Keratinocyte (primary cell): Measurements from ENCODE around the gene NGEF. TPM values are rescaled to one million over a fixed set of nuclear protein-coding genes. Genes with fewer than 3 reads are reported as not detected.

Source experiments
- DNase-seq: peaks from one replicate; pipeline ENCODE4 v3.0.0-alpha.2; 2011; ENCODE audit warnings: low read depth, missing footprints, low spot score
- FAIRE-seq: peaks from 2 replicates; lab custom pipeline; 2011; peaks lifted over from hg19 to GRCh38; lab: Jason Lieb, UNC
- H2AFZ ChIP-seq: 2 replicates; pipeline ENCODE4 v1.6.0; 2012; ENCODE audit warnings: low read length, control low read depth, inconsistent platforms; ENCODE audit not compliant: control insufficient read depth
- H3K27ac ChIP-seq: 2 replicates; pipeline ENCODE4 v1.5.1; 2011; ENCODE audit warnings: low read length; ENCODE audit not compliant: control insufficient read depth, insufficient read depth
- H3K27me3 ChIP-seq: 3 replicates; pipeline ENCODE4 v1.6.0; 2011; ENCODE audit warnings: low read length; ENCODE audit not compliant: control insufficient read depth, insufficient read depth; ENCODE audit errors: extremely low read depth
- H3K36me3 ChIP-seq, 2 experiments: 2 replicates in 1 of 2; 3 replicates in 1 of 2; pipeline ENCODE4 v1.5.1; 2011; ENCODE audit warnings: low read length in 2 of 2, mild to moderate bottlenecking in 1 of 2; ENCODE audit not compliant: control insufficient read depth in 2 of 2, insufficient read depth in 2 of 2; ENCODE audit errors: extremely low read depth in 1 of 2
- H3K4me1 ChIP-seq: 3 replicates; pipeline ENCODE4 v1.5.1; 2011; ENCODE audit warnings: low read length; ENCODE audit not compliant: control insufficient read depth, insufficient read depth; ENCODE audit errors: extremely low read depth
- H3K4me2 ChIP-seq: 3 replicates; pipeline ENCODE4 v1.6.0; 2011; ENCODE audit warnings: low read depth, low read length; ENCODE audit not compliant: control insufficient read depth, insufficient read depth; ENCODE audit errors: extremely low read depth
- H3K4me3 ChIP-seq, 3 experiments: fragments of 200-600 bp in 1 of 3; sonication (generic) in 1 of 3; 2 replicates in 2 of 3; 3 replicates in 1 of 3; pipeline ENCODE4 v1.5.1; 2011 to 2016; ENCODE audit warnings: low read length in 3 of 3, mild to moderate bottlenecking in 3 of 3, control low read depth in 2 of 3, inconsistent platforms in 1 of 3, low read depth in 1 of 3, mixed read lengths in 1 of 3, mixed run types in 1 of 3, moderate library complexity in 1 of 3; ENCODE audit not compliant: control insufficient read depth in 2 of 3, insufficient read depth in 2 of 3; ENCODE audit errors: extremely low read depth in 1 of 3
- H3K79me2 ChIP-seq: 2 replicates; pipeline ENCODE4 v1.6.0; 2012; ENCODE audit warnings: low read length; ENCODE audit not compliant: control insufficient read depth, insufficient read depth
- H3K9ac ChIP-seq: 3 replicates; pipeline ENCODE4 v1.6.0; 2011; ENCODE audit warnings: low read length; ENCODE audit not compliant: control insufficient read depth, insufficient read depth; ENCODE audit errors: extremely low read depth
- H3K9me1 ChIP-seq: 3 replicates; pipeline ENCODE4 v1.6.0; 2011; ENCODE audit warnings: low read length; ENCODE audit not compliant: control insufficient read depth, insufficient read depth; ENCODE audit errors: extremely low read depth
- H3K9me3 ChIP-seq: 2 replicates; pipeline ENCODE4 v1.5.1; 2012; ENCODE audit warnings: low read depth, low read length; ENCODE audit not compliant: control insufficient read depth
- H4K20me1 ChIP-seq: 3 replicates; pipeline ENCODE4 v1.6.0; 2011; ENCODE audit warnings: low read length; ENCODE audit not compliant: control insufficient read depth, insufficient read depth; ENCODE audit errors: extremely low read depth
- CTCF ChIP-seq, 3 experiments: IDR thresholded peaks in 1 of 3; conservative IDR thresholded peaks in 1 of 3; optimal IDR thresholded peaks in 1 of 3; 2 replicates in 2 of 3; 3 replicates in 1 of 3; pipeline versions ENCODE3 to v1.5.1; 2011; ENCODE audit warnings: low read length in 3 of 3, mild to moderate bottlenecking in 3 of 3, moderate library complexity in 2 of 3, control low read depth in 1 of 3, inconsistent platforms in 1 of 3; ENCODE audit not compliant: insufficient read depth in 2 of 3; ENCODE audit errors: extremely low read depth in 1 of 3
- EZH2 ChIP-seq: IDR thresholded peaks from one replicate; pipeline ENCODE4 v1.6.1; 2012; ENCODE audit warnings: inconsistent platforms, mild to moderate bottlenecking, low read length, moderate library complexity
- dilution Hi-C: fragments of 300-500 bp; cut with MboI; formaldehyde crosslinking; loops from one replicate; pipeline ENCODE4 v1.7.0; 2020; ENCODE audit warnings: low sequenced_read_pairs; ENCODE audit not compliant: extremely low pct_ligation_motif_present
- polyA plus RNA-seq, 5 experiments: library from polyadenylated mRNA; depleted of rRNA in 3 of 5; stranded (reverse) in 3 of 5; stranded (forward) in 1 of 5; unstranded in 1 of 5; fragments of >200 nt; gene quantifications; 1 replicate in 1 of 5; 2 replicates in 3 of 5; 3 replicates in 1 of 5; pipeline versions ENCODE4 v1.2.1 to v1.2.3, GENCODE V29; 2011 to 2012; ENCODE audit warnings: missing spikeins in 2 of 5, low read depth in 1 of 5, low replicate concordance in 1 of 5

Gene NGEF
- polyA plus RNA-seq, 1 donor (not counting 4 experiments of a cell fraction or from before 2014, with no cell fraction given), result 0.17 TPM

- Histone ChIP-seq H3K27me3 (peaks cover 11% of the 10 kb centered on the region), H3K4me2 (no peak overlapping the region), H3K9me1 (no peaks in the 10 kb centered on the region), H2AFZ (no peak overlapping the region), H3K27ac (no peak overlapping the region), H3K4me3 (no peak overlapping the region), H3K9me3 (no peaks in the 10 kb centered on the region), H3K4me1 (no peaks in the 10 kb centered on the region), H4K20me1 (no peaks in the 10 kb centered on the region), H3K9ac (no peak overlapping the region), H3K79me2 (no peaks in the 10 kb centered on the region), H3K36me3 (no peaks in the 10 kb centered on the region)
- DNase-seq (no peak), FAIRE-seq (no peak)
- TF ChIP-seq EZH2 (no peak), CTCF (optimal IDR thresholded peaks at IDR 0.05 in 1 of 3, IDR thresholded peaks at IDR 0.05 in 1 of 3, conservative IDR thresholded peaks at IDR 0.05 in 1 of 3; ENCODE audit: extremely low read depth in 1 of 3, insufficient read depth in 2 of 3, low read length in 3 of 3) (no peak)
- dilution Hi-C loops, result no loop called here
Measured at GRCh38 chr2:233003658-233004555, 9.1 kb downstream of the NGEF start.

DNA sequence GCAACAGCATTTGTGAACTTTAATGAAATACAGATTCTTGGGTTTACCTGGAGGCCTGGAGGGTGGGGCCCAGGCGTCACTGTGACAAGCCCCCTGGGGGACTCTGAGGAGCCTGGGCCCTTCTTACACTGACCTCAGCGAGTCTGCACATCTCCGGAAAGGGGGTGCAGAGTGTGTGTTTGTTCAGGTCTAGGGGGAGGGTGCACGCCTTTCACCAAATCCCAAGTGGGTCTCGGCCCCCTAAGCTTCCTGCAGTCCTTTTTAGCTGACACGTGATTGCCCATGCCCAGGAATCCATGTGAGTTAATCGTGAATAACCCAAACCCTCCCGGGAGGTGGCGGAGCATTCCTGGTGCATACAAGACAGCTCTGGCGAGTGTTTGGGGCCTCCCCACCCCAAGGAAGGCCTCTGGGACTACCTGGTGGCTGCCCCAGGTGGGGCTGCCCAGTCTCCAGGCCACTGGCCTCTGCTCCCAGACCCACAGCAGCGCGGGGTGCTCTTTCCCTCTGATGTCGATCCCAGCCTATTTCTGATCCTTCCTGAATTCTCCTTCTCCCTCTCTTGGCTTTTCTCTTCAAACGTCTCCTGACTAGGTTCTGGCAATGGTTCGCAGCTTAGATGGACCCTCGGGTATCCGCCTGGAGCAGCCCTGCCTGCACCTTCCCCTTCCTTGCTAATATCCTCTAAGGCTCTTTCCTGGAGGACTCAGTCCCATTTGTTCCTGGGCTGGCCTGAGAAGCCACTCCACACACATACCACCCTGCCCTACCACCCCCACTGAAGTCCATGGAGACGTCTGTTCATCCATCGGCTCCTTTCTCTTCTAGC is 10.0 kb downstream of the NGEF start:
- FAIRE-seq (no peak), DNase-seq (no peak)

More for the DNA sequence above, 10.0 kb downstream of the NGEF start:
- Histone ChIP-seq H3K27ac (no peak overlapping the region), H2AFZ (no peak overlapping the region), H3K9ac (no peak overlapping the region), H3K9me1 (no peaks in the 10 kb centered on the region), H3K27me3 (peaks cover 11% of the 10 kb centered on the region), H3K36me3 (no peaks in the 10 kb centered on the region), H3K4me1 (no peaks in the 10 kb centered on the region), H3K4me3 (no peak overlapping the region), H3K4me2 (no peak overlapping the region), H3K79me2 (no peaks in the 10 kb centered on the region), H3K9me3 (no peaks in the 10 kb centered on the region), H4K20me1 (no peaks in the 10 kb centered on the region)
- TF ChIP-seq EZH2, result no peak
- TF ChIP-seq CTCF (optimal IDR thresholded peaks at IDR 0.05 in 1 of 3, IDR thresholded peaks at IDR 0.05 in 1 of 3, conservative IDR thresholded peaks at IDR 0.05 in 1 of 3; ENCODE audit: extremely low read depth in 1 of 3, insufficient read depth in 2 of 3, low read length in 3 of 3), result no peak
- dilution Hi-C loops, result no loop called here
